AG09309 (cell line): ENCODE measurements around the gene ZNF646.

ENCODE experiments used
- DNase-seq: peaks from one replicate; pipeline ENCODE4 v3.0.0-alpha.2; 2010; ENCODE audit warnings: low read depth
- H3K4me3 ChIP-seq: 2 replicates; pipeline ENCODE4 v1.5.1; 2011; ENCODE audit warnings: mild to moderate bottlenecking, low read depth, low read length, moderate library complexity; ENCODE audit not compliant: control insufficient read depth
- TF ChIP-seq, protein P1 (sequence below): IDR thresholded peaks from 2 replicates; pipeline ENCODE4 v1.5.1; 2011; ENCODE audit warnings: mild to moderate bottlenecking, low read depth, low read length, inconsistent platforms; ENCODE audit not compliant: insufficient read depth, control insufficient read depth; ENCODE audit errors: missing control alignments

Gene ZNF646

DNA sequence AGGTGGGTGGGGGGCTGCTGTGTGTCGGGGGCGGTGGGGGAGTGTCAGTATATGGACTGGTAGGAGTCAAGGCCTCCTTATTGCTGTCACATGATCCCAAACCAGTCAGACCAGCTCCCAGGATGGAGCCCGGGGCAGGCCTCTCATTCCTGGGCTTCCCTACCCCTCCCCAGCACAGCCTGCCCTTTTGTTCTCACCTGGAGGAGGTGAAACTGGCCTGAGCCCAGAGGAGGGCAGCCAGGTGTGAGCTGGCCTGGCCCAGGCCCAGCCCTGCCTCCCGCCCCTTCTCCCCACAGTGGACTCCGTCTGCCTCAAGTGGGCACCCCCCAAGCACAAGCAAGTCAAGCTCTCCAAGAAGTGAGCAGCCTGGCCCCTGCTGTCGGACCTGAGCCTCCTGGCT lies 56.7 kb downstream of the ZNF646 start:
- TF ChIP-seq, protein P1, sequence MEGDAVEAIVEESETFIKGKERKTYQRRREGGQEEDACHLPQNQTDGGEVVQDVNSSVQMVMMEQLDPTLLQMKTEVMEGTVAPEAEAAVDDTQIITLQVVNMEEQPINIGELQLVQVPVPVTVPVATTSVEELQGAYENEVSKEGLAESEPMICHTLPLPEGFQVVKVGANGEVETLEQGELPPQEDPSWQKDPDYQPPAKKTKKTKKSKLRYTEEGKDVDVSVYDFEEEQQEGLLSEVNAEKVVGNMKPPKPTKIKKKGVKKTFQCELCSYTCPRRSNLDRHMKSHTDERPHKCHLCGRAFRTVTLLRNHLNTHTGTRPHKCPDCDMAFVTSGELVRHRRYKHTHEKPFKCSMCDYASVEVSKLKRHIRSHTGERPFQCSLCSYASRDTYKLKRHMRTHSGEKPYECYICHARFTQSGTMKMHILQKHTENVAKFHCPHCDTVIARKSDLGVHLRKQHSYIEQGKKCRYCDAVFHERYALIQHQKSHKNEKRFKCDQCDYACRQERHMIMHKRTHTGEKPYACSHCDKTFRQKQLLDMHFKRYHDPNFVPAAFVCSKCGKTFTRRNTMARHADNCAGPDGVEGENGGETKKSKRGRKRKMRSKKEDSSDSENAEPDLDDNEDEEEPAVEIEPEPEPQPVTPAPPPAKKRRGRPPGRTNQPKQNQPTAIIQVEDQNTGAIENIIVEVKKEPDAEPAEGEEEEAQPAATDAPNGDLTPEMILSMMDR, result no peak
- DNase-seq, result no peak
- no peak overlapping the region for H3K4me3 ChIP-seq

DNA sequence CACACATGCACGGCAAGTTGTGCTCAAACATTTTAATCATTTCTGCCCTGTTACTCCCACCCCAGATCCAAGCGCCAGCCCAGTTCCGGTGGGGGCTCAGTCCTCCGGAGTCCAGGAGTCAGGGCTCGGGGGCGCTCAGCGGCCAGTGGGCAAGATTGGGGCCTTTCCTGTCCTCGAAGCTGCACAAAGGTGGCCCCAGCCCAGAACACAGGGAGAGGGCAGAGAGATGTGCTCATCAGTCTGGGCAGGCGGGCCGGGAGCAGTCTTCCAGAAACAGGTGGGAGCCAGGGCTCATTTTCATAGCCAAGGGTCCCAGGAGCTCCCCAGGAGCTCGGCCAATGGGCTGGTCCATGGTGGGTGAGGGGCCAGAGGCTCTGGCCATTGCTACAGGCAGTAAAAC lies 57.2 kb downstream of the ZNF646 start:
- TF ChIP-seq, protein P1, result no peak
- no peak overlapping the region for H3K4me3 ChIP-seq
- no peak for DNase-seq

DNA sequence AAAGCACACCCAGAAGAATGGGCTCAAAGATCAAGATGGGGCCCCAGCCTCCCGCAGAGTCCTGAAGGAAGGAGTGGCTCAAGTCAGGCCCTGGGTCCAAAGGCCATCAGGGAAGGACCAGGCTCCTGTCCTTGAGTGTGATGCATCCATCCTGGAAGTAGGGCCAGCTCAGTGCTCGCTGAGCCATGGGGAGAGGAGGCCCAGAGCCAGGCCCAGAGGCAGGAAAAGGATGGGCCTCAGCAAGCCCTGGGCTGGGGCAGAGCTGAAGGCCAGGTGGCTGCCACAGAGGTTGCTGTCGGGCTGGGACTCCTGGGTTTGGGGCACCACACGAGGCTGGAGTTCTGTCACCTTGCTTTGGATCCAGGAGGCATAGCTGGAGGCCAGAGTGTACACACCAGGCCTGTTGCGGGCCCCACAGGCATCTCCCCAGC lies 57.6 kb downstream of the ZNF646 start:
- DNase-seq, result no peak
- no peak overlapping the region for H3K4me3 ChIP-seq
- TF ChIP-seq, protein P1, result no peak

DNA sequence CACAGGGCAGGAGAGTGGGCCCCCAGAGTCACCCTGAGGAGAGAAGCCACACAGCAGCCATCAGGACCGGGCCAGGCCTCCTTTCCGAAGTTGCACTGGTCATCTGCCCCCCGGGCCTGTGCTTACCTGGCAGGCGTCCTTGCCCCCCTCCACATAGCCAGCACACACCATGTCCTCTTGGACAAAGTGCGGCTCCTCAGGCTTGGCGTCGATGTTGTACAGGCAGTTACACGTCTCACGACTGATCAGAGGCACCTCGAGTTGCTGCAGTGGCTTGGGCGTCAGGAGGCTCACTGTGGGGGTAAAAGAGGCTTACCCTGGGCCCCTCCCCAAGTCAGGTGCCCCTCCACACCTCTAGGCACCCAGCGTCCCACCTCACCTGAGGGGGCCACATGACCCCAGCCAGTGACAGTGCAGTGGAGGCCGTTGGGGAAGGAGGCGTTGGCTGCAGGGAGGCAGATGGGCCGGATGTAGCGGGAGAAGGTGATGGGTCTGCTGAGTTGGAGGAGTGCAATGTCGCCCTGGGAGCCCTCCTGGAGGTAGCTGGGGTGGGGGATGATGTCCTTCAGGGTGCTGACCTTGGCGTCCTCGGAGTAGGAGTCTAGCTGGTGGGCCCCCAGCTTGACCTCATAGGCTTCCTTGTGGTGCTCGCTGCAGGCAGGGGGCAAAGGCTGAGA lies 58.2 kb downstream of the ZNF646 start:
- H3K4me3 ChIP-seq, result no peak overlapping the region
- DNase-seq, result no peak
- TF ChIP-seq, protein P1, result no peak

DNA sequence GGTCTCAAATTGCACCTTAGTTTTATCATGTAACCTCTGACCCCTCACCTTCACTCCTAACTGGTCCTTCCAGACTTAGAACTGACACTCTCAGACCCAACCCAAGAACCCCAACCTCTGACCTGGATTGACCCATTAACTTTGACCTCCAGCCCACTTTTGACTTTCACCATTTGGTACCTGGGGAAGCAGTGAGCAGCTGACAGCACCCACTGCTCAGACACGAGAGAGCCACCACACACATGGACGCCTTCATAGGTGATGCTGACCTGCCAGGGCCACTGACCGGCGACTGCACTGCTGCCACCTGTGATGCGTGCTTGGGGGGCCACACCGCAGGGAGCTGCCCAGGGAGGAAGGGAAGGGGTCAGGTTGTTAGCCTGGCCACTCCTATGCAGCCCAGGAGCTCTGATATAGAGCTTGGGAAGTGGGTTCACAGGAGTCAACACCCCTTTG lies 58.9 kb downstream of the ZNF646 start:
- TF ChIP-seq, protein P1, result no peak
- no peak for DNase-seq
- H3K4me3 ChIP-seq, result no peak overlapping the region
